Left colon (tissue), 2 donors: ENCODE measurements around the gene SPPL2B. TPM values are rescaled to one million over a fixed set of nuclear protein-coding genes. Genes with fewer than 3 reads are reported as not detected.

Experiments used
- ATAC-seq: fragments of 200-7000 bp; cut with Tn5 transposase; one replicate; pipeline ENCODE4 v1.9.1; 2020; ENCODE audit warnings: mild to moderate bottlenecking, moderate library complexity
- DNase-seq, 2 donors: peaks; one replicate each; pipeline ENCODE4 v3.0.0-alpha.2; 2020
- intact Hi-C, 2 donors: fragments of 100-400 bp; cut with DNase I in 1 of 2; cut with micrococcal nuclease in 1 of 2; formaldehyde crosslinking; loops; one replicate each; pipeline versions ENCODE4 v1.11.2 to v1.14.0; 2022; cut with DNase I, micrococcal nuclease
- total RNA-seq, 2 donors: library from RNA; stranded (reverse); fragmentation: NEBNext Ultra II Directional; extraction: Animal tissue kit (Norgen Biotek cat#: 25700); gene quantifications; one replicate each; pipeline ENCODE4 v1.2.1, GENCODE V29; 2021
- donor health status: DM: no; HTN: no; CAD: no.
- donor health status: DM: yes; HTN: yes; CAD: no.

The SPPL2B gene
- total RNA-seq, 2 donors from 2014 or later = 142 to 173 TPM

GRCh38 chr19:2291185-2291751 lies 37.2 kb upstream of the SPPL2B start:
- ATAC-seq (peak; percentile 5), DNase-seq (no peak)
- intact Hi-C loops = no loop called here

GRCh38 chr19:2294687-2295335 lies 33.7 kb upstream of the SPPL2B start:
- intact Hi-C loops = no loop called here
- peak; percentile 27 for ATAC-seq
- DNase-seq = no peak

- DNase-seq (no peak), ATAC-seq (no peak)
- intact Hi-C loops = no loop called here
Observed at GRCh38 chr19:2296141-2296540, 32.3 kb upstream of the SPPL2B start.

DNA sequence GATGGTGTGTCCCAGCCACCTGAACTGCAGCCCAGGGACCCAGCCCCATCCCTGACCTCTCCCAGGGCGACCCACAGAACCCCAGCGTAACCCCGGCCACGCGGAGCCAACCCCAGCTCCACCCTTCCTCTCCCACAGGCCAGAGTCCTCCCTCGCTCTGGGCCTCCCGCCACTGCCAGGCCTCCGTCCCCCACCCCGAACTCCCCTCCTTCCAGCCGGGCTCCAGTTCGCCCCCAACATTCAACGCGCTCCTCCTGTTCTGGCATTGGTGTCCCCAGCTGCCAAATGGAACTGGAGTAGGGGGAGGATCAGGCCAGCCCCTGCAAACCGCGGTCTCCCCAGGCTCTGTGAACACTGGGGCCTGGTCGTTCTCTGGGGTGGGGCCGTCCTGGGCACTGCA lies 28.0 kb upstream of the SPPL2B start:
- ATAC-seq = no peak
- intact Hi-C loops = no loop called here

DNA sequence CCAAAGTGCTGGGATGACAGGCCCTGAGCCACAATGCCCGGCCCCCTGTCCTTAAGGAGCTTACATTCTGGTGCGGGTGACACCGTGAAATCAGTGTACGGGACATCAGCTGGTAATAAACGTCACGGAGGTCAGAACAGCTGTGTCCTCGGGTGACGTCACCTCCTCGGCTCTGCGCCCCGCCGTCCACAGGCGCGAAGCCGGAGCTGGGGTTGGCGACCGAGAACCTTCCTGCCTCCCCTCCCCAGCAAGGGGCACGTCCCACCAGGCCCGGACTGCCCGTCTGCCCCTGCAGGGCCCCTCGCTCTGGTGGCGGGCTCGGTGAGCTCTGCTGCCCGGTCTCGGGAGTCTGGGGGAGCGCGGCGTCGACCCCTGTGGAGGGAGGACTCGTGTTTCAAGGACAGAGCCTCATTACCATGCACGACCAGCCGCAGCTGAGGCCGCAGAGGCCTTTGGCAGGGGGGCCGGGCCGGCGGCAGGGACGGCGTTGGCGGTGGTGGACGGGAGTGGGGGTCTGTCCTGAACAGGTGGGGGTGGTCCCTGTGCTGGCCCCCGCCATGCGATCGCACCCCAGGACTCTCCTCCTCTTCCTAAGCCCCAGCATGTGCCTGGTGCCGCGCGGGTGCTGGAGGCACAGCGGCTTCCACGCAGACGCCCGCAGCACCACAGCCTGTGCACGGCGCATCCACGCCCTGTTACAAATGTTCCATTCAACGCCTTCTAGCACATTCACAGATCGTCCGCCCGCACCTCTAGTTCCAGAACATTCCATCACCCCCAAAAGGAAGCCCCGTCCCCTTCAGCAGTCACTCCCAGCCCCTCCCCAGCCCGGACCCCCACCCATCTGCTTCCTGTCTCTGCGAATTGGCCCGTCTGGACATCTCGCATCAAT lies 25.9 kb upstream of the SPPL2B start:
- intact Hi-C loops = no loop called here
- DNase-seq = peak; percentile 44 to 52
- peak; percentile 27 for ATAC-seq

More for the DNA sequence above, 28.0 kb upstream of the SPPL2B start:
- no peak for DNase-seq

DNA sequence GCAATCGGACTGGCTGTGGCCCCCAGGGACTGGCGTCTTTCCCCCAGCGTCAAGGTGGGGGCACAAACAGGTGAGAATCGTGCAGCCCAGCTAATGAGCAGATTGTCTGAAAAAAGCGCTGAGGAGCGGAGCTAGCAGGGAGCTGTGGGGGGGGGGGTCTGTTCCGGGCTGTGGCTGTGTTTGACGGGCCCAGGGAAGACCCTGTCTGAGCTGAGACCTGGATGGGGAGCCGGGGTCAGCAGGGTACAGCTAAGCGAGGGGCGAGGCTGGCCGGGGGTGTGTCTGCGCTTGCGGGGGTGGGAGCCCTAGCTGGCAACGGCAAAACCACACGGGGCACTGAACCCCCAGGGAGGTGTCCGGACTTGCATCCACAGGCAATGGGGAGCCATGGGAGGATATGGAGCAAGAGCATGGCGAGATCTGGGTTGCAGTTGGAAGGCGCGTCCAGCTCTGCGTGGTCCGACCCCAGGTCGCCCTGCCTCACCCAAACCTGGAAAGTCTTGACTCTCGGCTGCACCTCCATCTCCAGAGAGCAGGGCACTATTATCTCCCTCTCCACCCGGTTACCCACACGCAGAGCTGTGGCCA lies 25.2 kb upstream of the SPPL2B start:
- ATAC-seq = no peak

GRCh38 chr19:2305452-2306280 lies 22.8 kb upstream of the SPPL2B start:
- DNase-seq (no peak), ATAC-seq (peak; percentile 8)
- intact Hi-C loops = no loop called here

More for the DNA sequence above, 25.2 kb upstream of the SPPL2B start:
- intact Hi-C loops = no loop called here
- DNase-seq = no peak

DNA sequence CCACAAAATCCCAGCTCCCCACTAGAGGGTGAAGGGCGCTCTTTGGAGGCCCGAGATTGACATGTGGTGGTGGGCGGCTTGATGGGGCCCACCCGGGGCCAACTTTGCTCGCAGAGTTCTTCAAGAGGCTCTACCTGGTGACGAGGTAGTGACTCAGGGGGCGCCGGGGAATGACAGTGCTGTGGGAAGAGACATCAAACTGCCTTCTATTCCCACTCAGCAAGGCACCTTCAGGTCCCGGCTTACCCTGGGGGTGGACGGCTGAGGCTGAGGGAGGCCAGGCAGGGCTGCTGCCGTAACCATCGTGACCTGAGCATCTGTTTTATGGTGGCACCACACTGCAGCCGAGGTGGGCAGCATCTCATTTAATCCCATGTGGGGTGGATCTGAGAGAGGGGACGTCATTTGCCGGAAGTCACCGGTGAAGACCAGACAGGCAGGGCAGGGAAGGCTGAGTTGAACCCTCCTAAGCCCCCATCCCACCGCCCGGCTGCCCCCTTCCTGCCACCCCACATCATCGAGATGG lies 22.1 kb upstream of the SPPL2B start:
- intact Hi-C loops = no loop called here
- no peak for ATAC-seq
- DNase-seq = no peak

GRCh38 chr19:2306971-2307370 lies 21.5 kb upstream of the SPPL2B start:
- DNase-seq (no peak), ATAC-seq (no peak)
- intact Hi-C loops = no loop called here

GRCh38 chr19:2307518-2308012 lies 20.9 kb upstream of the SPPL2B start:
- intact Hi-C loops = no loop called here
- DNase-seq (no peak), ATAC-seq (no peak)

DNA sequence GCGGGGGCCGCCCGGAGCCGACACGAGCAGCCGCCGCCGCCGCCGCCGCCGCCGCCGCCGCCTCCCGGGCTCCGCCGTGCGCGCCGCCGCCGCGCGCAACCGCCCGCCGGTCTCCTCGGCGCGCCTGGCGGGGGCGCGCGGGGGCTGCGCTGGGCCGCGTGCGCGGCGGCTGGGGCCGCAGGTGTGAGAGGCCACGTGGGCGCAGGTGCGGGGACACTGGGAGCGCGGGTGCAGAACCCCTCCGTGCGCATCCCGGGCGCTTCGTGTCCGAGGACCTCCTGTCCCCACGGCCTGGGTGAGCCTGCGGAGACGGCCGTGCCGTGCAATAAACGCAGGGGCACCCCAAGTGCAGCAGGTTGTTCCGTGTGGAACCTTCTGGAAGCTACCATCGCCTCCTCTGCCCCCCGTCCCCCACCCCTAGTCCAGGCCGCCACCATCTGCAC lies 20.3 kb upstream of the SPPL2B start, which contains the start of gene LINGO3:
LINGO3 (minus strand) TSS at position 41 of the 443 bp plus-strand sequence. CDS start 16,378 bp downstream, outside the sequence.
- DNase-seq (no peak), ATAC-seq (peak; percentile 38)
- intact Hi-C loops = no loop called here

- ATAC-seq (no peak), DNase-seq (no peak)
- intact Hi-C loops = no loop called here
Observed at GRCh38 chr19:2309734-2310362, 18.6 kb upstream of the SPPL2B start.

DNA sequence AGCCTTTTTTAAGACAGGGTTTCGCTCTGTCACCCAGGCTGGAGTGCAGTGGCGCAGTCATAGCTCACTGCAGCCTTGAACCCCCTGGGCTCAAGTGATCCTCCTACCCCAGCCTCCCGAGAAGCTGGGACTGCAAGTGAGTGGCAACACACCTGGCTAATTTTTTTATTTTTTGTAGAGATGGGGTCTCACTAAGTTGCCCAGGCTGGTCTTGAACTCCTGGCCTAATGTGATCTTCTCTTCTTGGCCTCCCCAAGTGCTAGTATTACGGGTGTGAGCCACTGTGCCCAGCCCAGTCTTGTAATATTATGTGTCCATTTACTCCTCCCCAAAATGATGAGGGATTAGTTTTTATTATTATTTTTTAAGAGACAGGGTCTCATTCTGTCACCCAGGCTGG lies 17.4 kb upstream of the SPPL2B start:
- intact Hi-C loops = no loop called here
- ATAC-seq = no peak
- DNase-seq = no peak

DNA sequence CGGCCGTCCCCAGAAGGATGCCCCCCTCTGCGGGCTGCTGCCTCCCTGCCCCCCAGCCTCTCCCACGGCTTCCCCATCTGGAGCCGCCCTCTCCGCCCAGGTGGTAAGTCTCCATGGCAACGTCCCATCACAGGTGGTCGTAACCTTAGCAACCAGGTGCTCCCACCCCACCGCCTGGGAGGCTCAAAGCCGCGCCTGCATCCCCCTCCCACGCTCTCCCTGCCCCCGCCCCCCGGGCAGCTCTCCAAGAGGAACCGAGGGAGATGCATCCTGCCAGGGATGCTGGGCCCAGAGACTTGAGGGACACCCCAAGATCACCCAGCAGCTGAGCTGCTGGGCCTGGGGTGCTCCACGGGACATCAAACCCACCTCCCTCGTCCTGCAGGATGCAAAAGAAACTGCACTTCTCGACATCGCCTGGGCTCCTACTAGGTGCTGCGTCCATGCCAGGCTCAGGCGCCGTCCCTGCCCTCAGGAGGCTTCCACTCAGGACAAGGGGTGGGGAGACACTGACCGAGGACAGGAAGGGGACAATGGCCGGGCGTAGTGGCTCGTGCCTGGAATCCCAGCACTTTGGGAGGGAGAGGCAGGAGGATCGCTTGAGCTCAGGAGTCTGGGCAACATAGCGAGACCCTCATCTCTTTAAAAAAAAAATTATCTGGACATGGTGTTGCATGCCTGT lies 15.5 kb upstream of the SPPL2B start:
- intact Hi-C loops = no loop called here
- DNase-seq = no peak
- ATAC-seq = no peak

- intact Hi-C loops = loop anchor here in 1 of 2 donors (5.0 kb wide), 1 partner anchor 33 kb away; the partner anchor contains the start of gene PEAK3
- ATAC-seq = no peak
Observed at GRCh38 chr19:2315121-2315817, 13.2 kb upstream of the SPPL2B start.

DNA sequence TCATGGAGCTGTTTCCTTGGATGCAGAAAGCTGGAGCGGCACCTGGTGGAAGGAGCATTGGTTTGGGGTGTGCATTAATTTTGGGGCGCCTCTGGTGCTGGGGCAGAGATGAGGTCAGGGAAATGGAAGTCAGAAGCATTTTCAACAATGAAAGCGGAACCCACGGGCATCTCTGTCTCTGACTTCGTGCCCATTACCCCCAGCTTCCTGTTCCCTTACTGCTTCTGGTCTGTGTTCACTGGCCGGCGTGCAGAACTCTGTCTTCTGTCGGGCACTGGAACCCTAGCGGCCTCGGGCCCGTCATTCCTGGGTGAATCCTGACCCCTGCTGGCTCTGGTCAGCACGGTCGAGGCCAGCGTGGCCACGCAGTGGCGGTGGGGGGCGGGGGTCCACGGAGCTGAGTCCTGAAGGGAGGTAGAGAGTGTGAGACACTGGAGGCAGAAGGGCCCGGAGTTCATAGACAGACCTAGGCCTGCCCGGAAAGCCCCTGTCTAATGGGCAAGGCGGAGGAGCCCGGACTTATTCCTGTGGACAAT lies 12.6 kb upstream of the SPPL2B start:
- intact Hi-C loops = loop anchor here in 1 of 2 donors (5.0 kb wide), 1 partner anchor 34 kb away; the partner anchor contains the start of gene PEAK3
- ATAC-seq (peak; percentile 96), DNase-seq (peak; percentile 65 to 72)

More at GRCh38 chr19:2315121-2315817, 13.2 kb upstream of the SPPL2B start:
- DNase-seq = no peak
